HG03565 (cell line): Measurements from ENCODE around the gene C22orf39.
A peak's percentile ranks its signal among the peaks of the same experiment; 100 is the strongest.
"Not testable (repeated sequence)": the region's sequence is repeated elsewhere in the genome, so short reads cannot be mapped to it uniquely, and the experiment has no call there.

Experiments
- ATAC-seq: cut with Tn5 transposase; IDR thresholded peaks from one replicate; pipeline ENCODE4 v1.9.1; 2021; ENCODE audit warnings: mild to moderate bottlenecking, moderate library complexity; ENCODE audit not compliant: unreplicated experiment

C22orf39 gene

DNA sequence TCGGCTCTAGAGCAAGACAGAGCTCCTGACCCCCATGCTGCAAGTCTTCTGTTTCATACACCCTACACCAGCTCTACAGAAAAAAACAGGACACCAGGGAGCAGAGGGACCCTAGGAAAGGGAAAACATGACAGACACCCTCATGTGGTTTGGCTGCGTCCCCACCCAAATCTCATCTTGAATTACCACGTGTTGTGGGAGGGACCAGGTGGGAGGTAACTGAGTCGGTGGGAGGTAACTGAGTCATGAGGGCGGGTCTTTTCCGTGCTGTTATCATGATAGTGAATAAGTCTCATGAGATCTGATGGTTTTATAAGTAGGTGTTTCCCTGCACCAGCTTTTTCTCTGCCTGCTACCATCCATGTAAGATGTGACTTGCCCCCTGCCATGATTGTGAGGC is 6.6 kb upstream of the C22orf39 start:
- no peak for ATAC-seq

DNA sequence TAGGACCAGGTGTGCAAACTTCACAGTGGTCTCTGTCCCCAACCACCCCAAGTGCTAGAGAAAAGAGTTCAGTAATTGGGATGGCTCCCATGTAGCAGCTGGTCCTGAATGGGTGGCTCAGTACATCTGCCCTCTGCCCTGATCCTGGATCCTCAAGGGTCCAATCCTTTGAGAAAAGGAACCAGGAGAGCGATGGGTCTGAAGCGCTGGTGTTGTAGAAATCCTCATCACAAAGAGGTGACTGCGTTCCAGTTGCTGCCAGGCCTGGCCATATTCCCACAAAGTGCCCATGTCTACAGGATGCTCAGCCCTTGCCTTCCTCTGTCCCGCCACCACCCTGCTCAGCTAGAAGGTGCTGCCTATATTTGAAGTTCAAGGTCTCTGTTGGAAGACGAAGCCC is 6.2 kb upstream of the C22orf39 start:
- ATAC-seq, result no peak

DNA sequence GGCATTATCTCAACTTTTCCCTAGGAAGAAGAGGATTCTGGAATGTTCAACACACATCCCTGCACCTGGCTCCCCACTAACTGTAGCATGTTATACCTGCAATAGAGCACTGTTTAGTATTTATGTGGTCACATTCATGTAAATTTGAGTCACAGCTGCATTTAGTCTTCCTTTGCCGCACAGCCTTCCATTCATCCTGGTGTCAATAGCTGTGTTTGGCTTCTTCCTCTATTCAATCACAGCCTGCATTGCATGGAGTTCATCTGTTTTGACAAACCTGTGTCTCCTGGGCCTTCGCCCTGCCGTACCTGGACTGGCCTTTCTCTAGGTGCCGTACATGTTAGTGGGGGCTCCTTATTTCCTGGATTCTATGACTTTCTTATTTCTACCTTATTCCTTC is 4.1 kb upstream of the C22orf39 start:
- no peak for ATAC-seq

DNA sequence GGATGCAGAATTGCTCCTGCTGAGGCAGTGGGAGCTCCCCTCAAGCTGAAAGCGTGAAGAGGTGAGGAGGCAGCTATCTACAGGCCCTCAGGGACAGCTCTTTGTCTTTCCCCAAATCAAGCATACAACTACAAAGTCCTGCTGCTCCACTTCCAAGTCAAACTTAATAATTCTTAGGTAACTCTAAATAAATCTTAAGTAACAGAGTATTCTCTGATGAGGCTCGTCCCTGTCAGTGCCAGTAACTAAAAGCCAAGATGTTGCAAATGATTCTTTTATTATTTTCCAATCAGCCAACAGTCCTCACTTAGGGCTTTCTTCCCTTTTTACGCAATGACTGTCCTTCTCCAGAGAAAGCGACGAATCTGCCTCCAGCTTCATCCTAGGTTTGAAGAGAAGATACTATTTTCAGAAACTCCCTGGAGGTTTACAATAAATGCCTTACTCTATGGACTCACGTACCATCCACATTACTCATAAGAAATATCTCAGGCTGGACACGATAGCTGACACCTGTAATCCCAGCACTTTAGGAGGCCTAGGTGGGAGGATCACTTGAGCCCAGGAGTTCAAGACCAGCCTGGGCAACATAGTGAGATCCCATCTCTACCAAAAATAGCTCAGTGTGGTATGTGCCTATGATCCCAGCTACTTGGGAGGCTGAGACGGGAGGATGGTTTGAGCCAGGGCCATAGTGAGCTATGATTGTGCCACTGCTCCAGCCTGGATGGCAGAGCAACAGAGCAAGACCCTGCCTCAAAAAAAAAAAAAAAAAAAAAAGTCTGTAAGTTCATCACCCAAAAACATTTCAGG is 3.1 kb upstream of the C22orf39 start:
- no peak for ATAC-seq

DNA sequence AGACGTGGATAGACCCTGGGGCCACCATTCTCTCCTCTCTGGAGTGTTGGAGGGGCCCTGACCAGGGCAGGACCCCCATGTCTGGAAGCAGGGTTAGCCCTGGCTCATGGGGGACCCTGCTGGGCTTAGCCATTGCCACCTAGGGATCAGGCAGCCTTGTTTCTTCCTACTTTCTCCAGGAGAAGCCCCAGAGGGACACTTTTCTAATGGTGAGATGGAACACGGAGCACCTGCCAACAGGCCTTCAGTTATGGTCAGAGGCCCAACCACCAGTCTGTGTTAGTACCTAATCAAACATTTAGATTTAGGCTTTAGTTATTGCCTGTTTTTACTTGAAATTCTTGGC is 1.9 kb upstream of the C22orf39 start:
- no peak for ATAC-seq

DNA sequence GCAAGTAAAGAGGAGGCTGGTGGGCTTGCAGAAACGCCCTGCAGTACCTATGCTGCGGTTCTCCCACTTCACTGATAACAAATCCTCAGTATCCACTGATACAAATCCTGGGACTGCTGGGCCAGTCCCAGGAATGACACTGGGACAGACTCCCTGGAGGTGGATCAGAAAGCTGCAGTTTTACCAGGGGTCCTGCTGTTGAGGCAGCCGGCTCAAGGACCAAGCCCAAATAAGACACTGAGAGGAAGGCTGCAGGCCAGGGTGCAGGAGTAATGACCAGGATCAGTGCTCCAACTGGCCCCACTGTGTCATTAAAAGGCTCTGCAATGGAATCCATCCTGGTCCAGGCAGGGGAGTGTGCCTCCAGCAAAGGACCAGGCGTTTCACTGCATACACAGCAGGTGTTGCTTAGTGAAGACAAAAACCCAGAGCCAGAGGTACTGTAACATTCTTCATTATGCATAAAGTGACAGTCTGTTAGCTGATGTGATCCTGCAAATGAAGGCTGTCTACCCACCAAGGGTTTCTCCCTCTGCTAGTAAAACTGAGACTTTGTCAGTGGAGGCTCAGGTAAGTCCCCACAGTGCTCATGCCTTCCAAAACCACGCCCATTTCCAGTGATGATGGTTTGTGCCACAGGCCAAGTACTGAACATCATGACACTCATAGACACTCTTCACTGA is 1.4 kb upstream of the C22orf39 start:
- no peak for ATAC-seq

DNA sequence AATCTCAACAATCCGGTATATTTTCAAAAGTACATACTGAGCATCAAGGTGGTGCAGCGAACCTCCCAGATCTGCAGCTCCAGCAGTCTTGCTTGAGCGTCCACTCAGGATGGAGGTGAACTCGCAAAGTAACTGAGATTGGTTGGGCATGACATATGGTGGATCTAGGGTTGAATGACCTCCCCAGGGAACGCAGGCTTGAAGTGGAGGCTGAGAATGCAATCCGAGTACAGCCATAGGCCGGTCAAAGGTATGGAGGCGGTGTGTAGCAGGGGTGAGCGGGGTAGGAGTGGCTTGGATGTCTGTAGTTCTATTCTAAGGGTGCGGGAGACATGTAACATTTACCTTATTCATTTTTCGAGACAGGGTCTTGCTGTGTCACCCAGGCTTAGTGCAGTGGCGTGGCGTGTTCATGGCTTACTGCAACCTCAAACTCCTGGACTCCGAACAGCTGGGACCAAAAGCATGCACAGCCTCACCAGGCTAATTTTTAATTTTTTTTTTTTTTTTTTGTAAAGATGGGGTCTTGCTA is 631 bp upstream of the C22orf39 start:
- ATAC-seq, result peak; percentile 27

DNA sequence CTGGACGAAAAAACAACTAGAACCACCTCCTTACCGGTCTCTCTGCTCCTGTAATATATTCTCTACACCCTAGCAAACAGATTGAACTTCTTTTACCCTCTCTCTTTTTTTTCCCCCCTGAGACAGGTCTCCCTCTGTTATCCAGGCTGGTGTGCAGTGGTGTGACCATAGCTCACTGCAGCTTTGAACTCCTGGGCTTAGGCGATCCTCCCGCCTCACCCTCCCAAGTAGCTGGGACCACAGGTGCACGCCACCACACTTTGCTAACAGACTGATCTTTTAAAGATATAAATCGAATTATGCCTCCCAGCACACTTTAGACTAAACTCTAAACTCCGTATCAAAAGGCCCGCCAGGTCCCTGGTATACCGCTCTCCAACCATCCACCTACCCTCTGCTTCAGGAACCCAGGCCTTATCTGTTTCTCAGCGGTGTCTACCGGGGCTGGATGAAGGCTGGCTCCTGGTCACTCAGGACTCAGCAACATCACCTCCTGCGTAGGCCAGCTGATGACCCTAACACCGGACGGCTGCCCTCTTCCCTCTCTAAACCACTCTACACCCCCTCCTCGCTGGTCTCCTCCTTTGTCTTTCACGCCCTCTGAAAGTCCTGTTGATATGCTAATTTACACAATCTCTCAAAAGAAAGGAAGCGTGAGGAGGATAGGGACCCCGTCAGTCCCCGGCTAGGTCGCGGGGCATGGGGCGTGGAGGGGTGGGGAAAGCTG is 745 bp downstream of the C22orf39 start:
- ATAC-seq, result no peak

DNA sequence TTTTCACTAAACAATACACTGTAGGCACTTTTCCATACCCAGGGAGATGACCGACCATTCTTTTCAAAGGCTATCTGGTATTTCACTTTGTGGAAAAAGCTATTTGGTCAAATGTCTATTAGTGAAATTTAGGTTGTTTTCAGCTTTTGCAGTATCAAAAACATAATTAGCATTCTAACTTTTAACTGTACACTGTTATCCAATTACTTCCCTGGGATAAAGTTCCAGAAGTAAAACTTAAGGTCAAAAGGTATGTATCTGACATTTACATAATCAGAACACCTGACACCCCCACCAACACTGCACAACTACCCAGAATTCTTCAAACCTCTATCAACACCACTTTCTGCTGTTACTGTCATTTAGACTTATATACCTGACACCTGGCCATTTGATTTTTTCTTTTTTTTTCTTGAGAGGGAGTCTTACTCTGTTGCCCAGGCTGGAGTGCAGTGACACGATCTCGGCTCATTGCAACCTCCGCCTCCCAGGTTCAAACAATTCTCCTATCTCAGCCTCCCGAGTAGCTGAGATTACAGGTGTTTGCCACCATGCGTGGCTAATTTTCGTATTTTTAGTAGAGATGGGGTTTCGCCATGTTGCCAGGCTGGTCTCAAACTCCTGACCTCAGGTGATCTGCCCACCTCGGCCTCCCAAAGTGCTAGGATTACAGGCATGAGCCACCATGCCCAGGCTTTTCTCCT is 2.1 kb downstream of the C22orf39 start:
- ATAC-seq, result not testable (repeated sequence)

DNA sequence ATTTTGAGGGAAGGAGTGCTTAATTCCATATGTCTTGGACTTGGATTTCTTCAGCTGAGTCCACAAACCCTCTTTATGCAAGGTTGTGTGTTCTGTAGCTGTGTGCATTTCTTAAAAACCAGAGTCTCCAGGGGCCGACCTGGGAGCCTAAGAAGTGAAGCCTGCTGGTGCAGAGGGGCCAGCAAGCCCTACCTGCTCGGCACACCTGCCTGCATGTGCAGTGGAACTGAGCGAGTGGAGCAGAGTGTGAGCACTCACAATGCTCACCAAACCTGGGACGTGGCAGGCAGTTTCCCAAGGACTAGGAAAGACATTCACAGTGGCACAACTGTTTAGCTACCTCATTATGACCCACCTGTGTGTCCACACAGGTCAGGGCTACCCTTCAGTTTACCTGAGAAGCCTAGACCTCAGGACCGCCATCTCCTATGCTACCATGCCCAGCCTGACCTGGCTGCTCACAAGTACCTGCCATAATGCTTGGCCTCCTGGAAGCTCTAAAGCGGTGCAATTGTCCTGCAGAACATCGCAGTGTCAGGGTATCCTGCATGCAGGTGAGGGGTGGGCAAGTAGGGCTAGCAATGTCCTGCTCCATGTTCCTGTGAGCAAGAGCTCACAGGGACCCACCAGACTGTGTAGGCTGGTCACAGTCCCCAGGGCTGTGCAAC is 3.8 kb downstream of the C22orf39 start:
- no peak for ATAC-seq

DNA sequence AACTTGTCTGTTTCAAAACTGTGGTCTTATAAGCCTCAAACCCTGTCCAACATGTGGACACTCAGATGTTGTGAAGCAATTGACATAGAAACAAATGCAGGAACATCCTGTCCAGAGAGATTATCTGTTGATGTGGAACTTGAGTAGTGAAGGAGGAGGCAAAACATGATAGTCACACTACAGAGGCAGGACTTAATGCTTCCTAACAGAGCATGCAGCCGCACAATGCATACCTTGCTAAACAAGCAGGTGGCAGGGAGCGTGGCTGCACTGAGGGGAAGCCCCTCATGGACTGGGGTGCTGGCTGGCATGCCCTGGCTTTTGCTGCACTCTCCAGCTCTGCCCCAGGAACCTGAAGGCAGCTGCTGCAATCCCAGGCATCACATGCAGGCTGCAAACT is 5.3 kb downstream of the C22orf39 start:
- ATAC-seq, result no peak

DNA sequence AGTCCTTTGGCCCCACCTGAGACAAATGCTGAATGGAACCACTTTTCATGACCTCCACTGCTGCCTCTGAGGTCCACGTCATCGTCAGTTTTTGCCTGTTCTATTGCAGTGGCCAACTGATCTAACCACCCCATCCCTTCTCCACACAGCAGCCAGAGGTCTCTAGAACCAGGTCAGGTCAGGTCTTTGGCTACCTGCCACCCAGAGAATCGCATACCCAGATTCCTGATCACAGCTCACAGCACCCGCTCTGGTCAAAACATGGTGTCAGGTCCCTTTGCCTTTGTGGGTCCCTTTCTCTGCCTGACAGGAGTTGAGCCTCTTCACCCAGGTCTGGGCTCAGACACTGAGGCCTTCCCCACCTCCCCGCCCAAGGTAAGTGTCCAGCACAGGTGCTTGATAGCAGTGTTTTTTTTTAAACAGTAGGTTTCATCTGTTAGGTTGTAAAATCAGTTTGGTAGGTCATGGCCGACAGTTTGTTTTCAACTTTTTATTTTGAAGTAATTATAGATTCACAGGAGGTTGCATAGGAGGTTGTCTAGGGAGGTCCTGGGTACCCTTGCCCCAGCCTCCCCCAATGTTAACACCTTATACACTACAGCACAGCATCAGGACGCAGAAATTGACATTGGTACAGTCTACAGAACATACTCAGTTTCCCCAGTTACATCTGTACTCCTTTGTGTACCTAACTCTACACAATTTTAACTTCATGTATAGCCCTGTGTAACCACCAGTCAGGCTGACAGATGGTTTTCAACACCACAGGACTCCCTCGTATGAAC is 6.9 kb downstream of the C22orf39 start:
- no peak for ATAC-seq

DNA sequence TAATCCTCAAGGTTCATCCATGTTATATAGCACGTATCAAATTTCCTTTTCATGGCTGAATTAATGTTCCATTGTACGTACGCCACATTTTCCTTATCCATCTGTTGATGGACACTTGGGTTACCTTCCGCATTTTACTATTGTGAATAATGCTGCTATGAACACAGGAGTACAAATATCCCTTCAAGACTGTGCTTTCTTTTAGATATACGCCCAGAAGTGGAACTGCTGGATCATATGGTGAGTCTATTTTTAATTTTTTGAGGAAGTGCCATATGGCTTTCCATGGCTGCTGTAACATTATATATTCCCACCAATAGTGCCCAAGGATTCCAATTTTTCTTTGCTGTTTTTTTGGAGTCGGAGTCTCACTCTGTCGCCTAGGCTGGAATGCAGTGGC is 9.2 kb downstream of the C22orf39 start:
- ATAC-seq, result no peak

DNA sequence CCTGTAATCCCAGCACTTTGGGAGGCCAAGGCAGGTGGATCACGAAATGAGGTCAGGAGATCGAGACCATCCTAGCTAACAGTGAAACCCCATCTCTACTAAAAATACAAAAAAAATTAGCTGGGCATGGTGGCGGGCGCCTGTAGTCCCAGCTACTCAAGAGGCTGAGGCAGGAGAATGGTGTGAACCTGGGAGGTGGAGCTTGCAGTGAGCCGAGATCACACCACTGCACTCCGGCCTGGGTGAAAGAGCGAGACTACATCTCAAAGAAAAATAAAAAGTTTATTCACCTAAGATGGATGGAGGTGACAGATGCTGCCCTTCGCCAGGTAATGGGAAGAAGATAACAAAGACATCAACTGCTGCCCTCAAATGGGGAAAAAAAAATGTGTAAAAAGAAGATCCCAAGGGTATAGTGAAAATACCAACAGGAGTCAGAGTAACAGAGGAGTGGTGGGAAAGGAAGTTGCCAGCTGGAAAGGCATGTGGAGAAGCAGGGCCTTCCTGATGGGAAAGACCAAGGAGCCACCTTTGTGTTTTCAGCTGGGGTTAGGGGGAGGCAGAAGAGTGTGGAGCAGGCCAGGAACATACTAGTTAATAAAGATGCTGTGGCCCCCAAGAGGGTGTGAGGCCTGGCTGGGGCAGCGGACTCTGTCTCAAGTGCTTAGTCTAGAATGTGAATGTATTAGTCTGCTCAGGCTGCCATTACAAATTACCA is 10.9 kb downstream of the C22orf39 start:
- ATAC-seq, result not testable (repeated sequence)

DNA sequence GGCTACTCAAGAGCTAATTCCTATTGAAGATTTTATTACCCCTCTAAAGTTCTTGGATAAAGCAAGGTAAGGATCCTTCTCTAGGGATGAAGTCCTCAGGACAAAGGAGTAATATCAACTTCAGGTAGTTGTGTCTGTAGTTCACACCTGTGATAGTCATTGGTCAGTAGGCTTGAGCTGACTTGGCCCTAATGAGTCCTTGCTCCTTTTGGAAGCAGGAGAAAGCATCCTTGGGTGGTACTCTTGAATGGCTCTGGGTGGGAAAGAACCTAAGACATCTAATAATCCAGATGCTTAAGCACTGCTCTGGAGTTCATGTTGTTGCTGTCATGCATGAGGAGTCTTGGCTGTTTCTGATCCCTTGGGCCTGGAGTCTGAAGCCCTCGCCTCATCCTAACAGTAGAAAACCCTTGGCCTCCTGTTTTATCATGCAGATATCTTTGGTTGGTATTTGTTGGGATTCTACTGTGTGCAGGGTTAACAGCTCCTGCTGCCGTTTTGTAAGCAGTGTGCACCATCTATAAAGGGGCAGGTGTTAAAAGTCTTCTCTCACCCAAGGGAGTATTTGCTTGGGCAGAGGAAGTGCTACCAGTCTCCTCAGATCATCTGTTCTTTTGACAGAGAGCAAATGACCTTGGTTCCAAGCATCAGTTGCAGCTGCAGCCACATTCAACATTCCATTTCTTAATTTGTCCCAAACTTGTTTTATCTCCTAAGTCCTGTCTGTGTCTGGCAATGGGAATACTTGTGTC is 12.5 kb downstream of the C22orf39 start:
- no peak for ATAC-seq

DNA sequence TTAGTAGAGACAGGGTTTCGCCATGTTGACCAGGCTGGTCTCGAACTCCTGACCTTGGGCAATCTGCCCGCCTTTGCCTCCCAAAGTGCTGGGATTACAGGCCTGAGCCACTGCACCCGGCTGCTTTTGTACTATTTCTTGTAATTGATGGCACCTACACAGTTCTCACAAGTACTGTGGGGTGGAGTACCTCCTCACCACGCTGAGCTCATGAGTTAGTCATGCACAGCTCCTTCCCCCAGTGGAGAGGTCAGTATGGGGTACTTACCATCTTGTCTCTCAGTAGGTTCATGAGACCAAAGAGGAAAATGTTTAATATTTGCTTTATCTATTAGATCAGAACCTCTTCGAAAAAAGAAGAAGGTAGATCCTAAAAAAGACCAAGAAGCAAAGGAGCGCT is 13.1 kb downstream of the C22orf39 start:
- ATAC-seq, result no peak

DNA sequence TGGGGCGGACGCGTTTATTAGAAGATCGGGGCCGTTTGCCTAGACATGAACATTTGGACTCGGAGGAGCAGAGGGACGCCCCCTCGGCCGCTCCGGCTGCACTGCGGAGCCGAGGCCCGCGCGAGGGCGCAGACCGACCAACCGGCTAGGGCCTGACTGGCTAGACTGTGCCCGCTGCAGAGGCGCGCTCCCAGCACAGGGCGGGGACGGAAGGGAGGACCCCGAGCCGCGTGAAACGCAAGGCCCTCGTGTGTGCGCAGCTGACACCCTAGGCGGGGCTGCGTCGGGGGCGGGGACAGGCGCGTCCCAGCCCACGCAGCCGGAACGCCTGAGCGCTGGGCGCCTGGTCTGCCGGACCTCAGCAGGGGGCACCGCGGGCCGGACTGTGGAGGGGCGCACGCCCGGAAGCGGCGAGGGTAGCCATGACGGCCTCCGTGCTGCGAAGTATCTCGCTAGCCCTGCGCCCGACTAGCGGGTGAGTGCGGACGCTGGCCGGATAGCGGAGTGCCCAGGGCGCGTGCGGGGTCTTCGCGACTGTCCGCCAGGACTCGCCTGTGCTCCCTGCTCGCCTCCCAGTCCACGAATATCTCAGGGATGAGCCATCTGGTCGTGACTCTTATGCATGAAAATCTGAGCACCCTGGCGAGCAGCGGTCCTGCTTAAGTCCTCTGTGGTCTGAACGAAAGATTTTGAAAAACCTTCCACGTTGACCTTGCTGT is 15.2 kb downstream of the C22orf39 start, which contains the start of gene MRPL40:
TSS of gene MRPL40 (plus strand) at position 413 of the 719 bp plus-strand sequence. CDS start at position 423, 10 bp downstream.
- peak; percentile 59 for ATAC-seq
